H9 (cell line): ENCODE results near the gene WDR64. TPM values are rescaled to one million over a fixed set of nuclear protein-coding genes. Genes with fewer than 3 reads are reported as not detected.

ENCODE experiments used
- DNase-seq: peaks from one replicate; pipeline ENCODE4 v3.0.0-alpha.2; 2017
- H2AFZ ChIP-seq: one replicate; pipeline ENCODE4 v1.6.1; 2013; ENCODE audit warnings: mild to moderate bottlenecking, low read length, control low read depth, moderate library complexity
- H2AK5ac ChIP-seq: 2 replicates; pipeline ENCODE4 v1.6.1; 2013; ENCODE audit warnings: low read length, control low read depth, mixed read lengths; ENCODE audit not compliant: insufficient read length
- H2BK120ac ChIP-seq: one replicate; pipeline ENCODE4 v1.6.1; 2013; ENCODE audit warnings: low read depth, mild to moderate bottlenecking, low read length, control low read depth, inconsistent platforms; ENCODE audit not compliant: poor library complexity, severe bottlenecking
- H2BK12ac ChIP-seq: 2 replicates; pipeline ENCODE4 v1.6.1; 2013; ENCODE audit warnings: low read length, control low read depth, mixed read lengths, low read depth; ENCODE audit not compliant: insufficient read length
- H2BK15ac ChIP-seq: 2 replicates; pipeline ENCODE4 v1.6.1; 2013; ENCODE audit warnings: low read depth, low read length, control low read depth
- H2BK20ac ChIP-seq: one replicate; pipeline ENCODE4 v1.6.1; 2013; ENCODE audit warnings: low read depth, mild to moderate bottlenecking, low read length, control low read depth, inconsistent platforms; ENCODE audit not compliant: poor library complexity, severe bottlenecking
- H2BK5ac ChIP-seq: 2 replicates; pipeline ENCODE4 v1.6.1; 2013; ENCODE audit warnings: low read length, control low read depth, mixed read lengths; ENCODE audit not compliant: insufficient read length
- H3K14ac ChIP-seq: 2 replicates; pipeline ENCODE4 v1.6.1; 2013; ENCODE audit warnings: low read length, control low read depth; ENCODE audit not compliant: insufficient read depth
- H3K18ac ChIP-seq: 2 replicates; pipeline ENCODE4 v1.6.1; 2013; ENCODE audit warnings: low read depth, mild to moderate bottlenecking, mixed read lengths, low read length, control low read depth; ENCODE audit not compliant: insufficient read length
- H3K23ac ChIP-seq: 2 replicates; pipeline ENCODE4 v1.6.1; 2013; ENCODE audit warnings: low read length, control low read depth, mixed read lengths, low read depth; ENCODE audit not compliant: insufficient read length
- H3K23me2 ChIP-seq: 2 replicates; pipeline ENCODE4 v1.6.1; 2013; ENCODE audit warnings: low read depth, mild to moderate bottlenecking, mixed read lengths, low read length, control low read depth; ENCODE audit not compliant: insufficient read length, poor library complexity, severe bottlenecking
- H3K27ac ChIP-seq: 2 replicates; pipeline ENCODE4 v1.5.1; 2013; ENCODE audit warnings: low read length, control low read depth, mixed read lengths, low read depth; ENCODE audit not compliant: insufficient read length
- H3K27me3 ChIP-seq: 2 replicates; pipeline ENCODE4 v1.6.1; 2013; ENCODE audit warnings: low read length, control low read depth, inconsistent platforms; ENCODE audit not compliant: insufficient read depth
- H3K4ac ChIP-seq: 2 replicates; pipeline ENCODE4 v1.6.1; 2013; ENCODE audit warnings: low read depth, mild to moderate bottlenecking, control low read depth, inconsistent platforms, low read length, moderate library complexity
- H3K4me1 ChIP-seq: 2 replicates; pipeline ENCODE4 v1.6.1; 2013; ENCODE audit warnings: low read length, control low read depth, inconsistent platforms; ENCODE audit not compliant: insufficient read depth
- H3K4me2 ChIP-seq: 2 replicates; pipeline ENCODE4 v1.6.1; 2013; ENCODE audit warnings: low read length, control low read depth, mixed read lengths; ENCODE audit not compliant: insufficient read length, insufficient read depth
- H3K56ac ChIP-seq: 2 replicates; pipeline ENCODE4 v1.6.1; 2013; ENCODE audit warnings: low read depth, mild to moderate bottlenecking, mixed read lengths, low read length, control low read depth; ENCODE audit not compliant: insufficient read length
- H3K79me1 ChIP-seq: 2 replicates; pipeline ENCODE4 v1.6.1; 2013; ENCODE audit warnings: low read depth, mild to moderate bottlenecking, moderate library complexity, low read length, control low read depth, inconsistent platforms; ENCODE audit not compliant: insufficient read depth, poor library complexity, severe bottlenecking
- H3K79me2 ChIP-seq: 2 replicates; pipeline ENCODE4 v1.6.1; 2013; ENCODE audit warnings: low read length, control low read depth, inconsistent platforms; ENCODE audit not compliant: insufficient read depth
- H3K9ac ChIP-seq: 2 replicates; pipeline ENCODE4 v1.6.1; 2013; ENCODE audit warnings: low read length, control low read depth, mixed read lengths; ENCODE audit not compliant: insufficient read length; ENCODE audit errors: extremely low read depth
- H3K9me3 ChIP-seq: one replicate; pipeline ENCODE4 v1.6.1; 2013; ENCODE audit warnings: low read depth, low read length, inconsistent platforms; ENCODE audit not compliant: control insufficient read depth
- H3T11ph ChIP-seq: one replicate; pipeline ENCODE4 v1.6.1; 2013; ENCODE audit warnings: mild to moderate bottlenecking, low read length, control low read depth, inconsistent platforms
- H4K20me1 ChIP-seq: one replicate; pipeline ENCODE4 v1.6.1; 2013; ENCODE audit not compliant: control insufficient read depth, insufficient read length, insufficient read depth
- H4K5ac ChIP-seq: 2 replicates; pipeline ENCODE4 v1.6.1; 2013; ENCODE audit warnings: low read depth, mild to moderate bottlenecking, mixed read lengths, low read length, control low read depth; ENCODE audit not compliant: insufficient read length
- H4K8ac ChIP-seq: replicated peaks from 2 replicates; pipeline ENCODE4 v1.6.1; 2013; ENCODE audit warnings: low read length, control low read depth, mixed read lengths, low read depth; ENCODE audit not compliant: insufficient read length
- H4K91ac ChIP-seq: 2 replicates; pipeline ENCODE4 v1.6.1; 2013; ENCODE audit warnings: low read depth, mild to moderate bottlenecking, moderate library complexity, mixed read lengths, low read length, control low read depth; ENCODE audit not compliant: insufficient read length
- H3K27ac Mint-ChIP-seq, 3 experiments: 2 replicates in 2 of 3; 3 replicates in 1 of 3; pipeline ENCODE4 v1.8.0; 2020 to 2021; ENCODE audit warnings: mixed read lengths in 3 of 3, mild to moderate bottlenecking in 1 of 3, moderate library complexity in 1 of 3
- H3K27me3 Mint-ChIP-seq: 2 replicates; pipeline ENCODE4 v1.8.0; 2021; ENCODE audit warnings: low read depth, mild to moderate bottlenecking, moderate library complexity, mixed read lengths
- H3K36me3 Mint-ChIP-seq, 3 experiments: 2 replicates in 2 of 3; 3 replicates in 1 of 3; pipeline ENCODE4 v1.8.0; 2020 to 2021; ENCODE audit warnings: low read depth in 3 of 3, mixed read lengths in 3 of 3; ENCODE audit not compliant: insufficient read depth in 1 of 3
- H3K4me1 Mint-ChIP-seq, 2 experiments: 2 replicates each; pipeline ENCODE4 v1.8.0; 2020; ENCODE audit warnings: mixed read lengths in 2 of 2
- H3K4me3 Mint-ChIP-seq, 2 experiments: 2 replicates in 1 of 2; 3 replicates in 1 of 2; pipeline ENCODE4 v1.8.0; 2020 to 2021; ENCODE audit warnings: mild to moderate bottlenecking in 2 of 2, mixed read lengths in 2 of 2, moderate library complexity in 1 of 2
- H3K9me3 Mint-ChIP-seq, 2 experiments: 2 replicates in 1 of 2; 3 replicates in 1 of 2; pipeline ENCODE4 v1.8.0; 2020; ENCODE audit warnings: mild to moderate bottlenecking in 2 of 2, mixed read lengths in 2 of 2, moderate library complexity in 1 of 2
- CTCF ChIP-seq: fragments of 200-600 bp; sonication (generic); conservative IDR thresholded peaks from 3 replicates; pipeline ENCODE4 v1.8.0; 2021; ENCODE audit warnings: antibody characterized with exemption, mild to moderate bottlenecking
- WGBS: extraction: QIAGEN DNeasy Blood & Tissue Kit; methylation state at CpG from one replicate; pipeline ENCODE4 v1.1.7; 2013; ENCODE audit warnings: missing lambda C conversion rate, low lambda C conversion rate, mixed read lengths; ENCODE audit not compliant: insufficient read length; ENCODE audit errors: extremely low coverage; 5-methylcytosine and 5-hydroxymethylcytosine counted together
- total RNA-seq: library from RNA; stranded (reverse); gene quantifications from 2 replicates; pipeline ENCODE4 v1.2.1, GENCODE V29; 2021

The WDR64 gene
- total RNA-seq, 1 experiment from 2014 or later = not detected

DNA sequence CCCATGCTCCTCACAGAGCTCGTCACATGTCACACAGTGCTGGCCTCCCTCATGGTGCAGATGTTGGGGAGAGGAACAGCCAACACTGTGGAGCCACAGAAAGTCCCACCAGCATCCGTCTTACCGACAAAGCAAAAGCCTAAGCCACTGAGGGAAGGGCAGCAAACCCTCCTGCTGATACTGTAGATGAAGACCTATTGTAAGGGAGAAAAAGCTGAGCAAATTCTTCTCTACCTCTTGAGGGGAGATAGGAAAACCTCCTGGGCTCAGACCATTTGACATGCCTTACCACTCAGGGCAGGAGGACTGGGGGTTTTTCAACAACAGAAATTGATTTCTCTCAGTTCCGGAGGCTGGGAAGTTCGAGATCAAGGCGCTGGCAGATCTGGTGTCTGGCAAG, 95.9 kb downstream of the WDR64 start:
- Histone ChIP-seq H4K20me1 (no peaks in the 10 kb centered on the region), H3K27me3 (no peaks in the 10 kb centered on the region), H3K18ac (no peak overlapping the region), H2BK15ac (no peak overlapping the region), H3K56ac (no peak overlapping the region), H3K14ac (0 out of 2 replicates have a peak overlapping the region, but pooled peaks have one; percentile 6), H4K8ac (no peak overlapping the region), H2BK120ac (no peak overlapping the region), H4K91ac (no peak overlapping the region), H3K4ac (no peak overlapping the region), H3K23me2 (no peaks in the 10 kb centered on the region), H3K4me2 (no peak overlapping the region), H2AFZ (peak overlapping the region; percentile 92), H3K79me1 (no peaks in the 10 kb centered on the region), H3K9ac (no peak overlapping the region), H3K4me1 (peaks cover 5% of the 10 kb centered on the region; the same call in 1 of the 2 replicates), H2BK12ac (no peak overlapping the region), H3K79me2 (no peaks in the 10 kb centered on the region), H2BK5ac (no peak overlapping the region), H2AK5ac (no peak overlapping the region), H3T11ph (no peak overlapping the region), H3K23ac (no peak overlapping the region), H3K9me3 (no peaks in the 10 kb centered on the region), H3K27ac (no peak overlapping the region), H2BK20ac (no peak overlapping the region), H4K5ac (no peak overlapping the region)
- WGBS = no CpG with 5 or more reads among the region's 6 CpGs
- no peaks in the 10 kb centered on the region for H3K27me3 Mint-ChIP-seq
- peaks cover 21 to 24% of the 10 kb centered on the region in 2 experiments for H3K4me1 Mint-ChIP-seq
- no peaks in the 10 kb centered on the region for H3K9me3 Mint-ChIP-seq
- no peak for TF ChIP-seq CTCF
- no peak overlapping the region for H3K4me3 Mint-ChIP-seq
- peak overlapping the region in 1 of 3 experiments; percentile 48; a peak in 2 of 7 replicates for H3K27ac Mint-ChIP-seq
- DNase-seq = peak; percentile 38
- H3K36me3 Mint-ChIP-seq = no peaks in the 10 kb centered on the region; a peak in 1 of 7 replicates
